SKM-1 treated with dmso at 0.1 percent for 144 hours (cell line): ENCODE results near the gene MCM6.

Experiments used
- DNase-seq: peaks from one replicate; lab custom pipeline; 2025; ENCODE audit not compliant: unreplicated experiment; lab: John Stamatoyannopoulos, UW

MCM6 gene

GRCh38 chr2:135791418-135792190, 84.6 kb downstream of the MCM6 start:
- no peak for DNase-seq

DNA sequence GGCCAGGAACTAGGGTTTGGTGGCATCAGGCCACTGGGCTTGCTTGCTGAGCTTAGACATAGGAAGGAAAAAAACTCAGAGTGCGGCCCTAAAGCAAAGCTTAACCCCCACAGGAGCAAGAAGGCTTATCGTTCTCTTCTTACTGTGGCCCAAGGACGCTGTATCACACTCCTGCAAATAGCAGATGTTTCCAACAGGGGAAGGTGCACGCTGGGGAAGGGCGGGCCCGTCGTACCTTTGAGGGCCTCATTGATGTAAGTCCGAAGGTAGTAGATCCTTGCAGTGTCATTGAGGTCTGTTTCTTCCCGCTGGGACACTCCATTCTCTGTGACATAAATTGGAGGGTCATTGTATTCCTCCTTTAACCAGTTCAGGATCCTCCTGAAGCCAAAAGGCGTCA, 85.8 kb downstream of the MCM6 start:
- no peak for DNase-seq
